GM18505 (cell line): ENCODE results near the gene ZNF775.

Experiments
- ATAC-seq: cut with Tn5 transposase; IDR thresholded peaks from one replicate; pipeline ENCODE4 v1.9.1; 2021; ENCODE audit not compliant: unreplicated experiment
- POLR2A ChIP-seq: IDR thresholded peaks from 4 replicates; pipeline ENCODE4 v1.6.1; 2011; ENCODE audit warnings: borderline replicate concordance; ENCODE audit not compliant: insufficient read depth, insufficient read length; ENCODE audit errors: extremely low read depth

The ZNF775 gene

DNA sequence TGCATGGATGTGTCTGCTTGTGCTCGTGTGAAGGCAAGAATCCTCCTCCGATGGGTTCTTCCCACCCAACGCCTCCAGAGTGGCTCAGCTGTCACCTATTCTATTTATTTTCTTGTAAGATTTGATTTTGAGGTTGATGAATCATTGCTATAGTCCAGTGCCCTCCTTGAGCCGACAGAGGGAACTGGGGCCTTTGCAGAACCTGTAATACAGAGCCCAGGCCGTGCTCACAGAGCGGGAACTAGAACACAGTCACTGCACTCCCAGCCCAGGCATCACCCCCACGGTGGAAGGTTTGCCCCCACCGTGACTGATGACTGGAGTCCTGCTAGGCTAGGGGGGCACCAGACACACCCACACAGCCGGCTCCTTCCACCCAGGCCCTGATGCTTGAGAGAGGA lies 39.7 kb upstream of the ZNF775 start:
- ATAC-seq: no peak
- no peak for TF ChIP-seq POLR2A

DNA sequence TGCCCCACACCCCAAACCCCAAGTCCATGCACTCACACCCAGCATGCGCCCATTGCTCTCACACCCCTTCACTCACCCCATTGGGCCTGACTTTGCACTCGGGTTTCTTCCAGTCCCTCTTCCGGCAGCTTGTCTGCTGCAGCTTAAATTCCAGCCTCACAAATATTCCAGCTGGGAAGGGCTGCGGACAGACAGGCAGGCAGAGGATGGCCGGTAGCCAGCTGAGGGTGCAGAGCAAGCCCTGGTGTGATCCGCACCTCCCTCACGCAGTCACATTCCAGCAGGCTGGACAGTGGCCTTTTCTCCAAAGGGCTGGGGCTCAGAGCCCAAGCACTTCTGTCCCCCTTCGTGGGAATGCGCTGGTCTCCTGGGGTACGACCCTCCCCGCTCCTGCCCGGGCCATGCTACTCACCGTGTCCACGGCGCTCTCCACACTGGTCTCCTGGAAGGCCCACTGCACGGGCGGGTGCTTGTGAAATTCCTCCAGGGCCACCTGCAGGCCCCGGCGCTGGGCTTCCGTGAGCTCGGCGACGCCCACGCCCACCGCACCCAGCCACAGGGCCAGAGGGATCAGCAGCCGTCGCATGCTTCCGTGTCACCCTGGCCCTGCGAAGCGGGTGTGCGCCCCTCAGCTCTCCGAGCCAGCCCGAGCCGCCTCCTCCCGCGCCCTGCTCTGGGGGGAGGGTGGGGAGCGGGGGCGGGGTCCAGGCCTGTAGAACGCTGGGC lies 38.9 kb upstream of the ZNF775 start:
- ATAC-seq: no peak
- no peak for TF ChIP-seq POLR2A

DNA sequence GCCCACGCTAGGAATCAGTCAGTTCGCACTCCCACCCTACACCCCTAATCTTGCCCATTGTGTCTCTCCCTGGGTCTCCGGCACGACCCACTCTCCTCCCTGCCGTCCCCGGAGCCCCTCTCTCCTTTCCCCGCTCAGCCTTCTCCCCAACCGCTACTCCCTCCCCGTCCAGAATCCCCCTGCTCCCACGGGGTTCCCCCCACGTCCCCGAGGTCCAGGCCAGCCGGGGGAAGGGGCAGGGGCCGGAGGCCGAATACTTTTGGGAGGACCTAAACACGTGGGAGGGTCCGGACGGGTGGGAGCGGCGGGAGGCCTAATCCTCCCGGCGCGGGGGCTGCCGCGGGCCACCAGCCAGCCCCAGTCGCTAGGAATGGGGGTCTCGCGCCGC lies 38.3 kb upstream of the ZNF775 start:
- no peak for ATAC-seq
- no peak for TF ChIP-seq POLR2A

DNA sequence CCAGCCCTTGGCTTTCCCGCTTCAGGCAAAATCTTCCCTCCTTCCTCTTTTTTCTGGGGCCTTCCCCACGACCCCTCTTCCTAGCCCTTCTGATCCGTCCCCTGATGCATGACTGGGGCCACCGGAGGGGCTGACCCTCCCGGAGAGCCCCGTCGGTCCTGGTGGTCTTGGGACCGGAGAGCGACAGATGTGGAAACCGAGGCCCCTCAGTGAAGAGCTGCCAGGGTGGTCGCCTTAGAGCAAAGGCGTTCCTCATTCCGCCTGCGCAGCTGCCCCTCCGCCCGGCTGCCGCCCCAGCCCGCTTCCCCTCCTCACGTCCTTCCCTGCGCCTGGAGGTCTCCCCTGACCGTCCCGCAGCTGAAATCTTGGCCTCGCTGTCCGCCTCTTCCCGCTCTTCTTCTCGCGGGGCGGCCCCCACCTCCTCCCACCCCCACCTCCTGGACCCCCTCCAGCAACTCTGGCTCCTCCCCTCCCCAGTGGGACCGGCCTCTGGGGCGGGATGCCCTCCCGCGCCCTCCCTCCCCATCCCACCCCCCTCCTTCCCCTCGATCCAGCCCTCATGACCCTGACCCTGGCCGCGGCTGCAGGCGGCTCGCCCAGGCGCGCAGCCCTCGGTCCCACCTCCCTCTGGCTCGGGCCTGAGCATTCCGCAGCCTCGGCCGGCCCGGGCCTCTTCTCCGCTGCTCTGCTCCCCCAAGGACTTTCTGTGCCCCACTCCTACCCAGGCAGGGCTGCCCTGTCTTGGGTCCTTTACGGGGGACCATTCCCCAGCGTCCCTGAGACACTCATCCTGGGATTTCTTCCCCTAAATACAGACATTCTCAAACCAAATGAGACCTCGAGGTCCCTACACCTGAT lies 37.6 kb upstream of the ZNF775 start, which contains the start of gene RARRES2:
RARRES2 (minus strand) TSS at position 367 of the 858 bp plus-strand sequence. CDS start 1,020 bp downstream, outside the sequence.
- TF ChIP-seq POLR2A: no peak
- no peak for ATAC-seq

DNA sequence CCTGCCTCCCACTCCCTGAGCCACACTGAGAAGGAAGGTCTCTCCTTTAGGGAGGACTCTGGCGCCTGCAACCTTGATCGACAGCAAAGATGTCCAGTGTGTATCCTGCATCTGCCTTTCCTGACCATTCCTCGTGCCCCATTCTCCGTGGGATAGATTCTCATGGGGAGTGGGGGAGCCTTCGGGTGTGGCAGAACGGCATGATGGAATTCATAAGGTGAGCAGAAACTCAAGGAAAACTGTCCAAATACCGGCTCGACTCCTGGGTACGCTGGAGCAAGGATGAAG lies 37.1 kb upstream of the ZNF775 start:
- no peak for TF ChIP-seq POLR2A
- no peak for ATAC-seq

DNA sequence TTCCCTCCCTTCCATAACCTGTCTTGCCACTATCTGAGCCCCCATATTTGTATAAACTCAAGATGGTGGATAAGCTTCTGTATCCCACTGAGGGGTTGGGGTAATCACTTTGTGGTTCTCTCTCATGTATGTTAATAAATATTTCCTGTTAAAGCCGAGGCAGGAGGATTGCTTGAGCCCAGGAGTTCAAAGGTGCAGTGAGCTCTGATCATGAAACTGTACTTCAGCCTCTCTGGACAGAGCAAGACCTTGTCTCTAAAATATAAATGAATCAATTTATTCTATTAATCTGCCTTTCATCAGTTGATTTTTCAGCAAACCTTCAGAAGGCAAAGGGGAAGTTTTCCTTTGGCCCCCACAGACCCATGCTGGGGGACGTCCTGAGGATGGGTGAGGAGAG lies 35.9 kb upstream of the ZNF775 start:
- ATAC-seq: no peak
- no peak for TF ChIP-seq POLR2A

DNA sequence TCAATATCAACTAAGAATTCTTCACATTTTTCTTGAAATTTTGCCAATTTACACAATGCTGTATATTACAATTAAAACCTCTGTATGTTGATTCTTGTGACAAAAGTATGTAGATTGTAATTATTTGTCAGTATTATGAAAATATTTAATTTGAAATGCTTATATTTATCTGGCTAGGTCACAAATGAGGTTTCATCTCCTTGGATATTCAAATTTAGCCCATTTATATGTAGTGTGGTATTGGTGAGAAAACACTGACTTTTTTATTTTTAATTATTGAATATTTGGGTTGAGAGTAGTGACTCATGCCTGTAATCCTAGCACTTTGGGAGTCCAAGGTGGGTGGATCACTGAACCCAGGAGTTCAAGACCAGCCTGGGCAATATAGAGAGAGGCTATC lies 34.8 kb upstream of the ZNF775 start:
- ATAC-seq: no peak
- no peak for TF ChIP-seq POLR2A

DNA sequence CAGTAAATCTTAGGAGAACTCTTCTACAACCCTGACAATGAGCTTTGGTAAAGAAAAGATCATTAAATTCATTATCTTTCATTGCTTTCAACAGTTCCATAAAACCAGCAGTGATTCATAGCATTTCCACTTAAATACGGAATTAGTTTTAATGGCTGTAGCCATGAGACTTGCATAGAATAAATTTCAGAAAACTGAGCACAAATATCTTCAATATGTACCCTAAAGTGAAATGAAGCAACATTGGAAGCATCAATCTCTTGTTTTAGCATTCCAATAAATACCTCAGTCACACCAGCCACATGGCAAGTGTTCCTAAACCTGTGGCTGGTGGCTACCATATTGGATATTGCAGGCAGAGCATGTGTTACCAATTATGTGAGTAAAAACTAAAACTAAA lies 34.1 kb upstream of the ZNF775 start:
- ATAC-seq: no peak
- no peak for TF ChIP-seq POLR2A

DNA sequence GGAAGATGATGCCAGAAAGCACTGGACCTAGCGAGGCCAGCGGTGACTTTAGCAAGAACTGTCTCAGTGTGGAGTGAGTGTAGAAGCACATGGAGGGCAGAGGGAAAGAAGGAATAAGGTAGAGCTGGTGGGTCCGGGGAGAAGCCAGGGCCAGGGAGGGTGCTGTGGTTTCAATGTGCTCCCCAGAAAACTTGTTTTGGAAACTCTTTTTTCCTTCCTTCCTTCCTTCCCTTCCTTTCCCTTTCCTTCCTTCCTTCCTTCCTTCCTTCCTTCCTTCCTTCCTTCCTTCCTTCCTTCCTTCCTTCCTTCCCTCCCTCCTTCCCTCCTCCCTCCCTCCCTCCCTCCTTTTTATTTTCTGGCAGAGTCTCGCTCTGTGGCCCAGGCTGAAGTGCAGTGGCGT lies 32.2 kb upstream of the ZNF775 start:
- ATAC-seq: no peak
- TF ChIP-seq POLR2A: no peak

DNA sequence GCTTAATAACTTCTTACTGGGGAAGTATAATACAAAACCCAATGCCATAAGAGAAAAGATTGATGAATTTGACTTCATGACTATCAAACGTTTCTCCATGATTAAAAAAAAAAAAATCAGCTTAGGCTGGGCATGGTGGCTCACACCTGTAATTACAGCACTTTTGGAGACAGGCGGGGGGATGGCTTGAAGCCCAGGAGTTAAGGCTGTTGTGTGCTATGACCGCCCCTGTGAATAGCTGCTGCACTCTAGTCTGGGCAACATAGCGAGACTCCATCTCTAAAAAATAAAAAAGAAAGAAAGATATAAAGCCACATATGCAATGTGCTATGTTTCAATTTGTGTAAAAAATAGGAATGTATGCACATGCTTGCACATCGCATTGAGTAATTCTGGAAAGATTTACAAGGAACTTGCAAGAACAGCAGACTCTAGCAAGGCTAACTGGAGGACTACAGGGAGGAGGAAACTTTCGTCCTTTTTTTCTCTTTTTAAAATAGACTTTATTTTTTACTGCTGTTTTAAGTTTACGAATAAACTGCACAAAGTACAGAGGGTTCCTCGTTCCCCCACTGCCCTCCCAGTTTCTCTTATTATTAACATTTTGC lies 27.4 kb upstream of the ZNF775 start:
- TF ChIP-seq POLR2A: no peak
- ATAC-seq: no peak

DNA sequence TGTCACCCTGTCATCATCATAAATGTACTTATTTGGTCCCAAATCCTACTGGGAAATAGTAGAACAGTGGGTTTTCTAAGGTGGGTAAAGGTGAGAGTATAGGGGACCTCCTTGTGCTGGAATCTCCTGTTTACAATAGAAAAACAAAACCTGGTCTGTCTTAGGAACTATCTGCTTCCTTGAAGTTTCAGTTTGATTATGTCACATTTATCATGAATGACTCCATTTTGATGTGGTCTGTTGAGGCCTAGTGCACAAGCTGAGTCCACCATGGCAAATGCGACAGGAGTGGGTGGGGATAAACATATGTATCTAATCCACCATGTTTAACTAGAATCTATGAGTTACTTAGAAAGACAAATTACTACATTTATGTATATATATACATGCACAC lies 23.5 kb upstream of the ZNF775 start:
- TF ChIP-seq POLR2A: no peak
- no peak for ATAC-seq

DNA sequence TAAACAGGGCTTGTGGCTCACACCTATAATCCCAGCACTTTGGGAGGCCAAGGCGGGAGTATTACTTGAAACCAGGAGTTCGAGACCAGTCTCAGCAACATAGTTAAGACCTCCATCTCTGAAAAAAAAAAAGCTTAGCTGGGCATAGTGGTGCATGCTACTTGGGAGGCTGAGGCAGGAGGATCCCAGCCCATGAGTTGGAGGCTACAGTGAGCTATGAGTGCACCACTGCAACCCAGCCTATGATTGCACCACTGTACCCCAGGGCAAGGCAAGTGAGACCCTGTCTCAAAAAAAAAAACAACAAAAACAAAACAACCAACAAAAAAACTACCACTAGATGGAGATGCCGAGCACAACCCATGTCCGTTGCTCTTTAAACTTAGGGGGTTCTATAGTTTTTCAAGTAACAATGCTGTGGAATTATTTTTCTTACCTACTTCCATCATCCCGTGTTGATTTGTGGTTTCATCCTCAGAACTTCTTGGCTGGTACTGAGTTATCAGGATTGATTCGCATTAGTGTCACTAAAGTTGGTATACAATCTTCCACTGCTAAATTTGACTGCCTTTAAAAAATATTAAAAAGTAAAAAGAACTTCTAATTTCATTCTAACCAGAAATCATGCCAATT lies 22.7 kb upstream of the ZNF775 start:
- TF ChIP-seq POLR2A: no peak
- ATAC-seq: no peak

DNA sequence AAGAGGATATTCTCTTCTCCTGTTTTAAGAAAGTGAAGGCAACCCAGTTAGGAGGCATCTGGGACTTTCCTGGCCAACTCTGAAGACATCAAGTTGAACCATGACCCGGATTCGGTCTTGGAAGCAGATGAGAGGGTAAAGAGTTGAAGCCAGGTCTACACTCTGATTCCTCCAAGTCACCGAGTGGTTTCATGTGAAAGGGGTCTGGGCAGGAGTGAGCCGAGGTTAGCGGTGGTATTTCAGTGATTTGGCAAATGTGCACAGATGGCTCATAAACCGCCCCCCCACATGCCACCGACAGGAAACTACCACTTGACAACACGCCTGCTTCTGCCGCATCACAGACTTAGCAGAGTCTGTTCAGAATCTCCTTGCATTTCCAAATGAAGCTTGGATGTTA lies 21.9 kb upstream of the ZNF775 start:
- peak; percentile 64 for ATAC-seq
- no peak for TF ChIP-seq POLR2A
